ENCODE results near the gene RADIL.

RADIL gene

DNA sequence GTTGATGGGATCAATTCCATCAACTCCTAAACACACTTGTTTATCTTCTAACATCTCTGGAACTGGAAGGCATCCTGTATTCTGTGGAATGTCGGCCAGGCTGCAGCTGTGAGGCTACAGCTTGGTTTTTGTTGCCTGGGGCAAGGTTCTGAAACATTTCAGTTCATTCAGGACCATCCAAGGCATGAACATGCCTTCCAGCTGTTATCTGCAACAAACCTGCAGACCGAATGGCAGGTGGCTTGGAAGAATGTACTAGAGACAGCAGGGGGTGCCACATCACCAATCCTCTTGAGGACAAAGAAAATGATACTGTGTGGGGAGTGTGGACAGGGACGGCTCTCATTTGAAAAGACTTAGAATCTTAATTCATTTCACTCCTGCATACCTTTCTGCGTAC, 34.1 kb downstream of the RADIL start:
- DNase-seq = peak; percentile 81

DNA sequence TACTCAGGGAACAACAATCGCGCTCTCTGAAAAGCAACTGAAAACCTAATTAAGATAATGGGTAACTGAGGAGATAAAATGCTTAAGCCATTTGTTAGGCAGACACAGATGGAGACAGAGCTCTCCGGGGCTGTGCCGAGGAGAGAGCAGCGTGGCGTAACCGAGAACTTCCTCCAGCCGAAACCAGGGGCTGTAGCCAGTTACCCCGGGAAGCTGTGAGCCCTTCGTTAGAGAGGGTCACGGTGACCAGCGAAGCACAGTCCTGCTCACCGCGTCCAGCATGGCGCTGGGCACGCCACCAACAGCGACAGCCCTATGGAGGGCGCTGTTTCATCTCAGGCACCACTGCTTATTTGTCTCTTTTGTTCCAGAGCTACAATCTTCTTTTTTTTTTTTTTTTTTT, 37.8 kb downstream of the RADIL start:
- DNase-seq = no peak

DNA sequence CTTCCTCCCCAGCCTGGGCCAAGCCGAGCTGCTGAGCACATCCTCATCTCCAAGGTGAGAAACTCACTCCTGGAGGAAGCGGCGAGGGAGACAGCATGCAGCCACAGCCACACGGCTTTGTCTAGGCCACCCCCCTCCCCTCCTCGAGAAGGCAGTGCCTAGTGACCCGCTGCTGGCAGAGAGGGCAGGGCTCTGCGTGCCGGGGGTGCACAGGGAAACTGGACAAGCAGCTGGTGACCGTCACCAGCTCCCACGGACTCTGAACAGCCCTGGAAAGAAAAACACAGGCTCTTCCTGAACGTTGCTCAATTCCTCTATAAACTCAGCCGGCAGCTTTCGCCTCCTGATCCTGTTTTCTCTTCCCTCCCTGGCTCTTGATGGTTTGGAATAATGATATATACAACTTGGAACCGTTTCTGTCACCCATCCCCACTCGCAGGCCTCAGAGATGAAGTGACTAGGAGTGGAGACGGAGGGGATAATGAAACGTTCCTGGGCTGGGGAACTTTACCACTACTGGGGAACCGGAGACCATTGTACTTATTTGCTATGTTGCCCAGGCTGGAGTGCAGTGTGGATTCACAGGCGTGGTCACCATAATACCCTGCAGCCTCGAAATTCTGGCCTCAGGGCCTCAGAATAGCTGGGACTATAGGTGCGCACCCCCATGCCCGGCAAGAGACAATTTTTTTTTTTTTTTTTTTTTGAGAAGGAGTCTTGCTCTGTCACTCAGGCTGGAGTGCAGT, 41.0 kb downstream of the RADIL start:
- DNase-seq = no peak

- no peak for DNase-seq
Observed at GRCh38 chr7:4841836-4842235, 41.7 kb downstream of the RADIL start.

GRCh38 chr7:4841007-4841784, 42.3 kb downstream of the RADIL start:
- DNase-seq = no peak

DNA sequence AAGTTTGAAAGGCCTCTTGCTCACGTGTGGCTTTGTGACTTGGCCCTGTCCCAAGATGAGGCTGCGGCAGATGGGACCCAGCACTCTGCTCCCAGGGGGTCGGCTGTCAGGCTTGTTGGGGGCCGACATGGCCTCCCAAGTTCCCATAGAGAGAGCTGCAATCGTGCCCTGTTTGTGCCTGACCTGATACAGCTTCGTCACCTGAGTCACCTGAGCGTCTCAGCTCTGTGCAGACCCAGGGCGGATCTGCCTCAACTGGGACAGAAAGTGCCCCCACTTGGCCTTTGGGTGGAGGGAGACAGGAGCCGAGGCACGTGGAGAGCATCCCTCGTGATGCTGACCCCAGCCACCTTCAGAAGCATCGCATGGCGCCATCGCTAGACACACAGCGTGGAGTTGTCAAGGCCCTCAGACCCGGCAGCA, 43.4 kb downstream of the RADIL start:
- DNase-seq = no peak

- DNase-seq = no peak
Observed at GRCh38 chr7:4838626-4839334, 44.7 kb downstream of the RADIL start.

DNA sequence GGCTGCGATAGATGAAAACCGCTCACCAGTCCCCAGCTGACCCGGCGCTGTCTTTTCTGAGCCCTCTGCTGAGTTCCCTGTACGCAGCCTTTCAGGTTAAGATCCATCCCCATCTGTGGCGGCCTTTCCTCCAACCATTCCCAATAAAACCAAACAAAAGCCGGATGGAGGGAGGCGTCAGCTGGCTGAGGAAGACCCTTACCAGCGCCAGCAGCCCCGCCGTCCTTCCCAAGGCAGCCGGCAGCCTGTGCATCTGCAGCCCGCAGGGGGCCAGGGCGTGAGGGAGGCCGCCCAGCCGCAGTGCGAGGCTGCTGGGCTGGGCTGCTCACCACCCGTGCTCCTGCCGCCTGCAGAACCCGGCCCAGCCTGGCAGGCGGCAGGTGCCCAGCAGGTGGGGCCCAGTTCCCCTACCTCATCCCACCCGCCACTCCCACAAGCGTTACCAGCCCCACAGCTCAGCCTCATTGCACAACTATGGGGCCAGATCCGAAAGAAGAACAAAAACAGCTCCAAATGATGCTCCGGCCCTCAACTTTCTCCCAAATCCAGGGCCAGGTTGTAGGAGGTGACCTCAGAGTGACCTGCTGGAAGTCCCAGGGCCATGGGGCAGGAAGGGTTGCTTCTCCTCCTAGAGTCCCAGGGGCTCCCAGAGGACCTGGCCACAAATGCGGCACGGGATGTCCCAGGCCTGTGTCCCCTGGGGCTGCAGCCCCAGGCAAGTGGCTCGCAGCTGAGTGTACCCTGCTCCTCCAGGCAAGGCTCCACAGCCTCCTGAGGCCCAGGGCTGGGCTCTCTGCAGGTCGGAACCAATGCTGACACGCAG, 45.5 kb downstream of the RADIL start:
- DNase-seq = peak; percentile 41

DNA sequence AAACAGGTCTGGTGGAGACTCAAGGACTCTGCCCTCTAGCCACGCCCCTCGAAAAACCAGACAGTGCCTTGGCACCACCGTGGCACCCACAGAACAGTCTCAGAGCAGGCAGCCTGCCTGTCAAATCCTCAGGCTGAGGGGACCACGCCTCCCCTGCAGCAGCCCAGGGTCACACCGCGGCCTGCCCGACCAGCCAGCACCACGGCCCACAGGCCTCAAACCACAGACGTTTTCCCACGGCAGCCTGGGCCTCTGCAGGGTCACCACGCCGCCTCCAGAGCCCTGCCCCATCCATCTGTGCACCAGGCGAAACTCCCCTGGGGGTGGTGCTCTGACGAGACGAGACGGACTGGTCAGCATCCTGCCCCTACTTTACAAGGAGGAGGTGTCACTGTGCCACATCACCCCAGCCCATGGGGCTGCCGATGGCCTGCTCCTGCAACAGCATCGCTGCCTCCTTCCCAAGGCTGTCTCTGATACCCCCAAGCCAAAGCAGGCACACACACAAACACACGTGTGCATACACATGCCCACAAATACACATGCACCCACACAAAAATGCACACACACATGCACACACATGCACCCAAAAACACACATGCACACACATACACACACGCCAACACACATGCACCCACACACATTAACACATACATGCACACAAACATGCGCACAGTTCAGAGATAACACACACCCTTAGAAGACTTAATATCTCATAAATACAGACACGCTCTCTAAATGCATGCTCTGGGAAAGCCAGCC, 46.3 kb downstream of the RADIL start:
- no peak for DNase-seq

- DNase-seq = peak; percentile 34
Observed at GRCh38 chr7:4836206-4836661, 47.3 kb downstream of the RADIL start.

DNA sequence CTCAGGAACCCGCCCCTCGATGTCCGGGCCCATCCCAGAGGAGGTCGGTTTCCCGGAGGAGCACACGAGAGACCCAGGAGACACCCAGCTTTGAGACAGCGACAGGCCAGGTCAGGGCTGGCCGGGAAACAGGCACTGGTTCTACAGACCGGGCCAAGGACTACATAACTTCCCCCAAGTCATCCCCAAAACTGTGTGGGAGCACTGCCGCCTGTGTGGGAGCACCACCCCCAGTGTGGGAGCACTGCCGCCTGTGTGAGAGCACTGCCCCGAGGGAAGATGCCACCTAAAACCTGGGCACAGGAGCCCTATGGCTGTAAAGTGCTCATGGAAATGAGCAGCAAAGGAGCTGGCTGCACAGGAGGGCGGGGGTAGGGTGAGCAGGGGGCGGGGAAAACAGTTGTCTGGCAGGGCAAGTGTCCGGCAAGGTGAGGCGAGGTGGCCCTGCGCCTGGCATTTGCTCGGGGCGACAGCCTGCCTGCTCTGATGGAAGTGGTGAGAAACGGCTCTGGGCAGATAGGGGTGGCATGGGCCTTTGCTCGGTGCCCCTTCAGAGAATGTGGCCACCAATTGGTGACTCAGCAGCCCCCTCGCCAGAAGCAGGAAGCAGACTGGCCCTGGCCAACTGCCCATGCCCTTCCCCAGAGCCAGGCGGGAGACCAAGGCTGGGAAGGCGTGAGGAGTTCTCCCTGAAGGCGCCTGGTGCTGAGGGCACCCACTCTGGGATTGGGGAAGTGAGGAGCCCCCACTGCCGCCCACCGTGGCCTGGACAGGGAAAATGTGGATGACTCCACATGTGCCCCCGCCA, 47.9 kb downstream of the RADIL start:
- DNase-seq = peak; percentile 41

- DNase-seq = peak; percentile 31
Observed at GRCh38 chr7:4834601-4835397, 48.7 kb downstream of the RADIL start.

- peak; percentile 42 for DNase-seq
Observed at GRCh38 chr7:4833691-4834600, 49.6 kb downstream of the RADIL start.

DNA sequence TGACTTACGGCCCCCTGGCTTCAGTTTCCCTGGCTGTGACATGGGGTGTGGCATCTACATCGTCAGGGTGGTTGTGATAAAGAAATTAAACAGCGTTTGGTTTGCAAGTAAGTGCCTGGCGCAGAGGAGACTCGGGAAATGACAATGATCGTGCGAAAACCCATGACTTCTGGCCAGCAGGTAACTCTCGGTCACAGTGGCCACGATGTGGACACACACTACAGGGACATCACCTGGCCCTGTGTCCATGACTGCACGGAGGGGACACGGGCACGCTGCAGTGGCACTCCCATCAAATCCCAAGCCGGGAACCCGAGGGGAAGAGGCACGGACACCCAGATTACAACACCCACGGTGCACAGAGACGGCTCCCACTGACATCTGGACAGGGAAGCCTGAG, 50.3 kb downstream of the RADIL start:
- no peak for DNase-seq

GRCh38 chr7:4832711-4833110, 50.8 kb downstream of the RADIL start:
- DNase-seq = no peak

DNA sequence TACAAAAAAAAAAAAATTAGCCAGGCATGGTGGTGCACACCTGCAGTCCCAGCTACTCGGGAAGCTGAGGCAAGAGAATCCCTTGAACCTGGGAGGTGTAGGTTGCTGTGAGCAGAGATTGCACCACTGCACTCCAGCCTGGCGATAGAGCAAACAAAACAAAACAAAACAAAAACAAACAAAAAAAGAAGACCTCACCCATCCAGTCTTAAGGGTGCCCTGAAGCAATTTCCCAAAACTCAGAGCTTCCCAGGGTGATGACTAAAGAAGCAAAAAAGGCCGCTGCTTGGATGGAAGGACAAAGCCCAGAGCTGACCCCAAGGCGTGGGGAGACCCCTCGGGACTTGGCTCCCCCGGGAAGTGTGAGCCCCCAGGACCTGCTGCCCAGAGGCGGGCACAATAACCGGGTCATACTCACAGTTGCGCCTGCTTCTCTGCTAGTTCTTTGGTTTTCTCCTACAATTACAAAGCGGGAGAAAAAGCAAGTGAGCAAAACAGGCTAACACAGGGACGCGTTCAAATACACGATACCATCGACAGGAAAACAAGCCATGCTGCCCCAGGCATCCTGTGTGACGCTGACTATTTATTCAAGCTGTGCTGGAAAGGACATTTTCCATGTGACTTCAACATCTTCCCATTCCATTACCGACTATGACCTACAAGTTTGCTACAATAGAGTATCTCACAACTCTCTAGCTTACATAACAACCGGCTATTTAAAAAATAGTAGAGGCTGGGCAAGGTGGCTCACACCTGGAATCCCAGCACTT, 51.6 kb downstream of the RADIL start:
- no peak for DNase-seq

DNA sequence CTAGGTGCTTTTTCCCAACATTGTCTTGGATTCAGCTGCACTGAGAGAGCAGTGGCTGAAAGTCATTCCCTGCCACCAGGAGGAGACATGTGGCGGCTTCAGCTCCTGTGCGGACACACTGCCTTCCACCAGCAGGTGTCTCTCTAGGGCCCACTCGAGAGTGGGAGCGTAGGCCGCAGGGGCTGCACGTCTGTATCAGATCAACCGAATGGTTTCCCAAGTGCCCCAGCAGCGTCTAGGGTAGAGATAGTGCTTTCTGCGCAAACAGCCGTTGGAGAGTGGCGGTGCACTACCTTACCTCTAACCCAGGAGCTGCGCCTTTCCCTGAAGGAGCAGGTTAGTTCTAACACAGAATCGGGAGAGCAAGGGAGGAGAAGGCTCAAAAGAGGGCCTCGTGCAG, 53.3 kb downstream of the RADIL start:
- peak; percentile 90 for DNase-seq

DNA sequence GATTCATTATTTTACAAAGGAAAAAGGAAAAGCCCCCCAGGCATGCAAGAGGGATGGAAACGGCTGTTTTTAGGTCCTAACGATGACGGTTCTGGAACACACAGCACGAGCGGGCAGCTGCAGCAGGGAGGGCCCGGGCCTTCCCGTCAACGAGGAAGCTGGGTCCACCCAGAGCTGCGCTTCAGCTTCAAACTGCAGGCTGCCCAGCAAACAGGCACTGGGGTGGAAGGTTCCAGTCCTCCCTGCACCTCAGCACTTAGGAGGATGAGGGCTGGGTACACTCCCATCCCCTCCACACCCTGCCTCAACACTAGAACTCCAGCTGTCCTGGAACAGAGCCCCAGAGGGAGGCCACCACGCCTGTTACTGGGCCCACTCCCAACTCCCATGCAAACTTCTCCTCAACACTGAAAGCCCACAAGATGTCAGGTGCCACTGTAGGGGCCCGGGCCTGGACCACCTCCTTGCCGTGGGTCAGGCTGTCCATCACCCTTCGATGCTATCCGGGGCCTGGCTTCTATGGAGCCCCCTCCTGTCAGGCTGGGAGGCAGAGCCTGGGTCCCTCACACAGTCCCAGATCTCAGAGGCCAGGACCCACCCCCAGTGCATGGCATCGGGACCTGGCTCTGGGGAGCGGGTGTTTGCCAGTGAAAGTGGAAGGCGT, 54.7 kb downstream of the RADIL start:
- no peak for DNase-seq
